ENCODE data around the gene VTI1B. TPM values are rescaled to one million over a fixed set of nuclear protein-coding genes. Genes with fewer than 3 reads are reported as not detected.

Gene VTI1B
- total RNA-seq, 1 donor from 2014 or later = 108 TPM

DNA sequence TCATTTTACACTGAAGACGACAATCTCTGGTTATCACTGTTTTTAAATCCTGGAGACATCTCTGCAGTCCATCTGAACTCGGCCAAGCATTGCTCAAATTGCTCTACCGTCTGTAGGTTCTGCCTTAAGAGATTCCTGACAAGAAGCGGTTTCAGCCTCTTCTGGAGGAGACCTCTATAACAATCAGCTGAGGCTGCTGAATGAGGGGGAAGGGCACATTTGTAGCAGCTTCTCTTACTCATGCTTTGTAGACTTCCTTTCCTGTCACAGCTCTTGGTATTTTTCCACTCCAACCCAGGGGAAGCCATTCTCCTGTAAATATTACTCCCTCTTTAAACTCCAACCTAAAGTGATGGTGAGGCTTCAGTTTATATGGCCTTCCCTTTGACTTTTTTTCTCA lies 51.8 kb downstream of the VTI1B start:
- TF ChIP-seq, protein P1, sequence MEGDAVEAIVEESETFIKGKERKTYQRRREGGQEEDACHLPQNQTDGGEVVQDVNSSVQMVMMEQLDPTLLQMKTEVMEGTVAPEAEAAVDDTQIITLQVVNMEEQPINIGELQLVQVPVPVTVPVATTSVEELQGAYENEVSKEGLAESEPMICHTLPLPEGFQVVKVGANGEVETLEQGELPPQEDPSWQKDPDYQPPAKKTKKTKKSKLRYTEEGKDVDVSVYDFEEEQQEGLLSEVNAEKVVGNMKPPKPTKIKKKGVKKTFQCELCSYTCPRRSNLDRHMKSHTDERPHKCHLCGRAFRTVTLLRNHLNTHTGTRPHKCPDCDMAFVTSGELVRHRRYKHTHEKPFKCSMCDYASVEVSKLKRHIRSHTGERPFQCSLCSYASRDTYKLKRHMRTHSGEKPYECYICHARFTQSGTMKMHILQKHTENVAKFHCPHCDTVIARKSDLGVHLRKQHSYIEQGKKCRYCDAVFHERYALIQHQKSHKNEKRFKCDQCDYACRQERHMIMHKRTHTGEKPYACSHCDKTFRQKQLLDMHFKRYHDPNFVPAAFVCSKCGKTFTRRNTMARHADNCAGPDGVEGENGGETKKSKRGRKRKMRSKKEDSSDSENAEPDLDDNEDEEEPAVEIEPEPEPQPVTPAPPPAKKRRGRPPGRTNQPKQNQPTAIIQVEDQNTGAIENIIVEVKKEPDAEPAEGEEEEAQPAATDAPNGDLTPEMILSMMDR (IDR thresholded peaks at IDR 0.05) = no peak
- Mint-ChIP-seq H3K4me1 (ENCODE audit: low read depth) (peaks cover 38% of the 10 kb centered on the region), H3K36me3 (ENCODE audit: low read depth) (no peaks in the 10 kb centered on the region), H3K27ac (ENCODE audit: unreplicated experiment) (peak overlapping the region; percentile 81), H3K27me3 (ENCODE audit: low read depth) (no peaks in the 10 kb centered on the region), H3K9me3 (ENCODE audit: low read depth) (no peaks in the 10 kb centered on the region), H3K4me3 (ENCODE audit: unreplicated experiment) (peak overlapping the region; percentile 4)
- no peak for DNase-seq (ENCODE audit: low spot score)

DNA sequence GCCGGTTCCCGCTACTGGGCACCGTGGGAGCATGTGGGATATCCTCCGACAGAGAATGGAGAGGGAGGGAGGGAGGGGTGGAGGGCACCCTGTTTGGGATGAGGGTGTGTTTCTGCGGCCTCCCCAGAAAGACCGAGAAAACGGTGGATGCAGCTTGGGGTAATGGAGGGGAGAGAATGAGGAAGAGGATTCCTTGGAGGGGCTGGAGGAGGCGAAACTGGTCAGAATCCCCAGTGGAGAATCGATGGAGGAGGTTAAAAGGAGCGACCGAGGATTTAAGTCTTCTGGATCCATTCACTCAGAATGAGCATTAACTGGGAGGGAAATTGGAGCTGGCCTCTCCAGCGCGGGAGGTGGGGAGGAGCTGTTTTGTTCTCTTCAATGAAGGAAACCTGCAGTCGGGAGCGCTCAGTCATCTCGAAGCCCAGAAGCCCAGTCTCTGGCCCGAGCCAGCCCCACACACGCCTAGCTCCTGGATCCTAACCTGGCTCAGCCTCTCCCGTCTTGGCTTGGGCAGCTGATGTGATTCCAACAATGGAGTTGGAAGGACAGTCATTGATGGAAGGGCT lies 54.1 kb downstream of the VTI1B start:
- no peaks in the 10 kb centered on the region for H3K36me3 Mint-ChIP-seq (ENCODE audit: low read depth)
- peaks cover 3% of the 10 kb centered on the region for H3K27me3 Mint-ChIP-seq (ENCODE audit: low read depth)
- TF ChIP-seq, protein P1 (IDR thresholded peaks at IDR 0.05) = no peak
- H3K4me1 Mint-ChIP-seq (ENCODE audit: low read depth) = peaks cover 38% of the 10 kb centered on the region
- no peak for DNase-seq (ENCODE audit: low spot score)
- peak overlapping the region; percentile 77 for H3K4me3 Mint-ChIP-seq (ENCODE audit: unreplicated experiment)
- peak overlapping the region; percentile 93 for H3K27ac Mint-ChIP-seq (ENCODE audit: unreplicated experiment)
- H3K9me3 Mint-ChIP-seq (ENCODE audit: low read depth) = no peaks in the 10 kb centered on the region

- Mint-ChIP-seq H3K36me3 (ENCODE audit: low read depth) (no peaks in the 10 kb centered on the region), H3K27ac (ENCODE audit: unreplicated experiment) (peak within 1 kb of the TSS; percentile 93), H3K4me3 (ENCODE audit: unreplicated experiment) (peak within 1 kb of the TSS; percentile 77), H3K27me3 (ENCODE audit: low read depth) (peaks cover 3% of the 10 kb centered on the region), H3K4me1 (ENCODE audit: low read depth) (peaks cover 38% of the 10 kb centered on the region), H3K9me3 (ENCODE audit: low read depth) (no peaks in the 10 kb centered on the region)
- TF ChIP-seq, protein P1 (IDR thresholded peaks at IDR 0.05) = peak; percentile 28
- peak; percentile 96 for DNase-seq (ENCODE audit: low spot score)
Measured at GRCh38 chr14:67619446-67620216, 54.8 kb downstream of the VTI1B start, which contains the start of gene ARG2. TSS of gene ARG2 (plus strand) at chr14:67619920. CDS start at chr14:67619978, 58 bp downstream.

DNA sequence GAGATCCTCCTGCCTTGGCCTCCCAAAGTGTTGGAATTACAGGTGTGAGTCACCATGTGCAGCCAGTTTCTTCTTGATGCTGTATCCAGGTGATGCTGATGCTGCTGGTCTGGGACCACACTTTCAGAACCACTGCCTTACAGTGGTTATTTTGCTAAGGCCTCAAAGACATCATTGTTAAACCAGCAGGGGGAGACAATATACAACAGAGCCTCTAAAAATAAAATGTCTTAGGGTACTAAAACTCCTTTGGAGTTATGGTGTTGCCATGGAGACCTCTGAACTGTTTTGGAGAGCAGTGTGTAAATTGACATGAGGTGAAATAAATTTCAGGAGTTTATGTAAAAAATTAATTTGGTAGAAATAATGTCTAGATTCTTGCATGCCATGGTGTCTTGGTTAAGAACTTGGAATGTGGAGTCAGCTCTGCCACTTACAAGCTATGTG lies 55.8 kb downstream of the VTI1B start:
- no peak for DNase-seq (ENCODE audit: low spot score)
- Mint-ChIP-seq H3K36me3 (ENCODE audit: low read depth) (no peaks in the 10 kb centered on the region), H3K27me3 (ENCODE audit: low read depth) (peaks cover 3% of the 10 kb centered on the region), H3K27ac (ENCODE audit: unreplicated experiment) (peak overlapping the region; percentile 93), H3K4me3 (ENCODE audit: unreplicated experiment) (peak overlapping the region; percentile 77), H3K9me3 (ENCODE audit: low read depth) (no peaks in the 10 kb centered on the region), H3K4me1 (ENCODE audit: low read depth) (peaks cover 38% of the 10 kb centered on the region)
- TF ChIP-seq, protein P1 (IDR thresholded peaks at IDR 0.05) = peak; percentile 92

- no peak for DNase-seq (ENCODE audit: low spot score)
- Mint-ChIP-seq H3K27ac (ENCODE audit: unreplicated experiment) (no peak overlapping the region), H3K36me3 (ENCODE audit: low read depth) (no peaks in the 10 kb centered on the region), H3K4me3 (ENCODE audit: unreplicated experiment) (no peak overlapping the region), H3K27me3 (ENCODE audit: low read depth) (peaks cover 7% of the 10 kb centered on the region), H3K4me1 (ENCODE audit: low read depth) (no peaks in the 10 kb centered on the region), H3K9me3 (ENCODE audit: low read depth) (no peaks in the 10 kb centered on the region)
- TF ChIP-seq, protein P1 (IDR thresholded peaks at IDR 0.05) = no peak
Measured at GRCh38 chr14:67610491-67610890, 63.9 kb downstream of the VTI1B start.

All from chondrocyte (in vitro differentiated cells).